ENCODE results near the gene KIF4A.
"Not testable (repeated sequence)": the region's sequence is repeated elsewhere in the genome, so short reads cannot be mapped to it uniquely, and the experiment has no call there.

The KIF4A gene

GRCh38 chrX:70289793-70290770, at the start of gene KIF4A, which contains the start of gene PDZD11:
TSS of gene KIF4A (plus strand) at chrX:70290104. CDS start at chrX:70290459, 355 bp downstream.
TSS of gene PDZD11 (minus strand) at chrX:70289927. CDS start at chrX:70289341, 586 bp downstream.
- peak; percentile 71 for DNase-seq

DNA sequence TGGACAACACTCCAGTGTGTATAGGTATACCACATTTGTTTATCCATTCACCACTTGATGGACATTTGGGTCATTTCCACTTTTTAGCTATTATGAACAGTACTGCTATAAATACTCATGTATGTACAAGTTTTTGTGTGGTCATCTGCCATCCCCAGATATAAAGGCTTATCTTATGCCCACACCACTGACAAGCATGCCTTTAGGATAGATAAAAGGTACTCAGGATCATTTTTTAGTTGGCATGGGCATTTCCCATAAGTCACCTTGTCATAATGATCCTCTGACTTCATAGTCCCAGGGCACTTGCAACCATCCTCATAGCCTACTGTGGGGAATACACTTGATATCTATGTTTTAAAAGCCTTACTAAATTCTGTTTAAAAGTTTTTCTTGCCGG, 49.2 kb upstream of the KIF4A start:
- no peak for DNase-seq

GRCh38 chrX:70241501-70241900, 48.4 kb upstream of the KIF4A start:
- DNase-seq: no peak

- not testable (repeated sequence) for DNase-seq
Observed at GRCh38 chrX:70243601-70244000, 46.3 kb upstream of the KIF4A start.

DNA sequence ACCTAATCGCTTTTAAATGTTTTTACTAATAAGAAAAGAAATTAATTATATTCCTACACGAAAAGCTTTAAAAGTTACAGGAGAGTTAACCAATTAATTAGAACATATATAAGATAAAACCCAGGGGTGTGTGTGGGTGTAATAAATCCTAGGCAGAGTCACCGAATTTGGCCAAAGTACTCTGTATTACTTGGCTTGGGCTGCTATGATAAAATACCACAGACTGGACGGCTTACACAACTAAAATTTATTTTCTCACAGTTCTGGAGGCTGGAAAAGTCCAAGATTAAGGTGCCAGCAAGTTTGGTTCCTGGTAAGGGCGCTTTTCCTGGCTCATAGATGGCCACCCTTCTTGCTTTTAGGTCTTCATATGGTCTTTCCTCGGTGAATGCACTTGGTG, 45.0 kb upstream of the KIF4A start:
- DNase-seq: no peak

GRCh38 chrX:70247252-70247651, 42.7 kb upstream of the KIF4A start:
- DNase-seq: no peak

DNA sequence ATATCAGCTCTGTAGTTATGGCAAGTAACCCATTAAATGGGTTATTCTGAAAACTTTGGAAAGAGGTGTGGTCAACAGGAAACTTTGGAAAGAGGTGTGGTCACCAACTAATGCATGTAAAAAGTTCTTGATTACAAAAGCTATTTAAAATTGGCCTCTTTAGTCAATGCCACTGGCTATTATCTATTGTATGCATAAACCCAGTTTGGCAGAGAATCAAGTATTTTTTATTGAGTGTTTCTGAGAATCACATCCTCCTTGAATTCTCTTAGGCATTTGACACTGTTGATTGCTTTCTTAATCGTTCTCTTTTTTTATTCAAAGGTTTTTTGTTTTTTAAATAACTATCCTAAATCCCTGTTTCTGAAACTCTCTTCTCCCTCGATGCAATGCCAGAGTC, 37.4 kb upstream of the KIF4A start:
- no peak for DNase-seq

- no peak for DNase-seq
Observed at GRCh38 chrX:70253377-70254062, 36.4 kb upstream of the KIF4A start.

- DNase-seq: no peak
Observed at GRCh38 chrX:70254063-70254400, 35.9 kb upstream of the KIF4A start.

- no peak for DNase-seq
Observed at GRCh38 chrX:70254909-70255308, 35.0 kb upstream of the KIF4A start.

DNA sequence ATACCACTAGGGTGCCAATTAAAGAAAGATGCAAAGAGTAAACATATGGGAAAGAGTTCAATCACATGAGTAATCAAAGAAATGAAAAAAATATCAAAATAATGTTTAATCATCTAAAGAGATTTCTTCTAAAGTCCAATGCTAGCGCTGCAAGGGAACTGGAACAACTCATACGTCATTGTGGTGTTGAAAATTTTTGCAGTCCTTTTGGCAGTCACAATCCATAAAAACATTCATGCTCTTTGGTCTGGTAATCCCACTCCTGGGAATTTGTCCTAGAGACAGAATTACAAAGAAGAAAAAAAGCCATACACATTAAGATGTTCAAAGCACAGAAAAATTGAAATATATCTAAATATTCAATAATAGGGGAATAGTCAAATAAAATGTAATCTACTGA, 34.5 kb upstream of the KIF4A start:
- DNase-seq: no peak

DNA sequence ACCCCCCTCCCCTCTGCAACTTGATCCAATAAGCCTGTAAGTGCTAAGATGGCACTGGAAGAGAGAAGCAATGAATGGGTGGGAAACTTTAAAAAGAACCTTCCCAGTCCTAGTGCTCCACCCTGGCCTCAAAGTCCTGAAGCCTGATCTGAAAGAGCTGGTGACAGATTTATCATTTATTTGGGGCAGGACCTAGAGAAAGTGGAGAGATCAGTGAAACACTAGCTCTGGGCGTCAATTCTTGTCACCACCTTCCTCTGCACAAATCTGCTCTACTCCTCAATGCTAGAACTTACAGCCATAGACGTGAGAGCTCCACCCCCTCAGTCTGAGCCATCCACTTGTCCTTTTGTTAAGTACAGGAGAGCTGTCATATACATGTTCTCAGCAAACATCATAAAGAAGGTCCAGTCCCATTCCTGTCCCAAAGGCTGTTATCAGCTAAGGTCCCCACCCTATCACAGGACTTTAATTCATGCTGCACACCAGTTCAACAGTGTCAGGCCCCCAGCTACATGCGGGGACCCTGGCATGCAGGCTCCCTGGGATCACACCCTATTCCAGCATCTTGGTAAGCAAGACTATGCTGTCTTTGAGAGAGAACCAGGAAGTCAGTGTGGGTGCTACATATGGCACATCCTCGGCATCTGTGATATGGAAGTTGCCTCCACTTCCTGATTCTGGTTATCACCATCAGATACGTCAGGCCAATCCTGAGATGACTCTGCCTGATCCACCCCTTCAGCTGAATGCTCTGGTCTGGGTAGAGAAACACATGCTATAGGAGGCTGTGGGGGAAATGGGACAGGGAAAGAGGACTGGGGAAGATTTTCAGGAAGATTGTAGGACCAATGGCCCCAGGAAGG, 32.2 kb upstream of the KIF4A start:
- no peak for DNase-seq

- DNase-seq: no peak
Observed at GRCh38 chrX:70260104-70260503, 29.8 kb upstream of the KIF4A start, which contains the start of gene P2RY4. TSS of gene P2RY4 (minus strand) at chrX:70260204. CDS start at chrX:70259624, 580 bp downstream.

GRCh38 chrX:70262952-70263567, 26.8 kb upstream of the KIF4A start:
- DNase-seq: peak; percentile 30

DNA sequence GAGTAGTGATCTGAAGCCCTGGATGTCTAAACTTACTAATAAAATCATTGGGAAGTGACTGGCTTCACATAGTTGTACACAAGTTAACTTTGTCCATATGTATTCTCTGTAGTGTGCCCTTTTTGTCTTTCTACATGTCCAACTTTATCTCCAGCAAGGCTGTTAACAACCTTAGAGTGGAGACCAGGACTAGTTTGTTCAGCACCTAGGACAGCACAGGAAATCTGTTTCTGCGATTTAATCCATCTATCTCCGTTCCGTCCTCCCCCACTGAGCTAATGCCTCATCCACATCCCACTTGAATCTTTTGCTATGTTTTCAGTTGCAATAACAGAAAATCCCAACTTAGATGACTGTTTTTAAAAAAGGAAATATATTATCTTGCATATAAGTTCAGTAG, 25.1 kb upstream of the KIF4A start:
- no peak for DNase-seq

GRCh38 chrX:70268034-70268433, 21.9 kb upstream of the KIF4A start, which contains the start of gene ARR3:
TSS of gene ARR3 (plus strand) at chrX:70268334. CDS start at chrX:70269386, 1,052 bp downstream.
- no peak for DNase-seq

- DNase-seq: not testable (repeated sequence)
Observed at GRCh38 chrX:70274029-70274428, 15.9 kb upstream of the KIF4A start.

DNA sequence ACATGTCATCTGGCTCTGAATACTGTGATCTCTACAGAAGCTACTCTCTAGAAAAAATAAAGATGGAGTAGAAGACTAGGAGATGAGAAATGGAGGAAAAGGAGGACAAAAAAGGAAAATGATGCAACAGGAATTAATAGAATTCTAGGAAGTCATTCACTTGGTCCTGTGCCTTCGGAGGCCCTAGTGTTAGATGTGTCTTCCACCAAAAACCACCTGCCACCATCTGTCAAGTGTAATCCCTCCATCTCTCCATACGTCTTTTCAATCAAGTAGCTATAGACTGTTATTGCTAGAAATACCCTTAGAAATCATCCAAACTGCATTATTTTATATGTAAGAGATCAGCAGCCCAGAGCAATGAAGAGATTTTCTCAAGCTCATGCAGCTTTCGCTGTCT, 10.8 kb upstream of the KIF4A start:
- DNase-seq: no peak

DNA sequence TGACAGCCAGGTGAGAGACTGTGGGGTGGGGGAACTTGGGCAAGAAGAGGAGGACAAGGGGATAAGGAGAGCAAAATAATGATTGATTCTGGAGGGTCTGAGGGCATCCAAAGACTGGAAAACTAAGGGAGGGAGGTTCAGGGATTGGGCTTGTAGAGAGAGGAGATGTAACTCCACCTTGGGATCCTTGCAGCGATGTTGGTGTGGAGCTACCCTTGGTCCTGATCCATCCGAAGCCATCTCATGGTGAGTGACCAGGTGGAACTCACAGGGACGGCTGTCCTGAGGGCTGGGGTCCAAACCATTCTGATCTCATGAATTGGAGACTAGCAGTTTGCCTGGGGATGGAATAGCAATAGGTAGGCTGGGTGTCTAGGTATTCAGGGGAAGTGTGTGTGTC, 9.3 kb upstream of the KIF4A start:
- DNase-seq: no peak

- no peak for DNase-seq
Observed at GRCh38 chrX:70281951-70282350, 8.0 kb upstream of the KIF4A start, which contains the start of gene RAB41. TSS of gene RAB41 (plus strand) at chrX:70282172. CDS start at chrX:70282218, 46 bp downstream.

DNA sequence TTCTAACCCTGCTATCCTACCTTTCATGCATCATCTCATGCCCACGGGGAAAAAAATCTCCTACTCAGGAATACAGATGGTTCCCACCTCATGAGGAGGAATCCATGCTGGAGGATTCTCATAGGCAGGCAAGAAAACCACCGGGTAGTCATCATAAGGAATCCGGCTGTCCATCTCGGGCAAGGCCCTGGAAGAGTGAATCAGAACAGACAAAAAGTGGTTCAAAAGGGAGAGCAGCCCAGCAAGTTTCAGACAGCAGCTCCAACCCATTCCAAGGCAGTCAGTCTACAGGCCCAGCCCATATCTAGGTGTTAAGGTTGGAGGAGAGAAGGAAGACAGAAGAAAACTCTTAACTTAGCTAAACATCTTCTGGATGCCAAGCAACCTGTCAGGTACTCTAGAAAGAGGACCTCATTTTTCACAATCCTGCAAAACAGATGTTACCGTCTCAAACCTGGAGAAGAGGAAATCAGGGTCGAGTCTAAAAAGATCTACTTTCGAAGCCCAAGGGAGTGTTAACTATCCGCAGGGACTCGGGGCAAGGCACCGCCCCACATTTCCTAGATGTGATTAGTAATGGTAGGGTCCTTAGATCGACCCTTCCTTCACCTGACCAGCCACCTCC, 624 bp upstream of the KIF4A start:
- DNase-seq: no peak

DNA sequence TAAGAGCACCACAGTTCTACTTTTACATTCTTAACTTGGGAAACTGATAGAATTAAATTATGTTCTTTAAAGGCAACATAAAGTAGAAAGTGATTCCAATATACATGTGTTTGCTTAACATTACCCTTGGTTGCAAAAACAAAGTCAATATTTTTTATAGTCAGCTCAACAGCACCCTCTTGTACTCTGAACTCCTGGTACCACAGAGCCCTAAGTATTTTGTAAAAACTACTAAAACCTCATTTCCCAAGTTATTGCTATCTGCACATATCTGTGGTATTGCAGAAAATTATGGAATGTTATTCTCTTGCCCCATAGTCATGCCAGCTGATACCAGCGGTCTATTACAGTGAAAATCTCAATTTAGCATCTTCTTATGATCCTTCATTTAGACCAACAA, 2.9 kb downstream of the KIF4A start:
- no peak for DNase-seq

Measured in activated naive CD4-positive, alpha-beta T cell treated with anti-CD3 and anti-CD28 coated beads, Interleukin-2, amount 50 U/mL, for 16 hours (primary cell).